Epithelial cell of proximal tubule (primary cell): ENCODE data around the gene MAML3. TPM values are rescaled to one million over a fixed set of nuclear protein-coding genes. Genes with fewer than 3 reads are reported as not detected.
"Not testable (repeated sequence)": the region's sequence is repeated elsewhere in the genome, so short reads cannot be mapped to it uniquely, and the experiment has no call there.

Experiments used
- DNase-seq: peaks from one replicate; pipeline ENCODE4 v3.0.0-alpha.2; 2011; ENCODE audit warnings: low read depth
- H3K4me3 ChIP-seq: 2 replicates; pipeline ENCODE4 v1.5.1; 2011; ENCODE audit warnings: low read depth, mild to moderate bottlenecking, low read length
- CTCF ChIP-seq: conservative IDR thresholded peaks from 2 replicates; pipeline ENCODE4 v1.5.1; 2012; ENCODE audit warnings: low read depth, mild to moderate bottlenecking, low read length
- total RNA-seq: library from RNA; depleted of rRNA; stranded (reverse); fragments of >200 nt; gene quantifications from 2 replicates; pipeline ENCODE4 v1.2.3, GENCODE V29; 2015

The MAML3 gene
- total RNA-seq, 1 donor from 2014 or later = 1.2 TPM

DNA sequence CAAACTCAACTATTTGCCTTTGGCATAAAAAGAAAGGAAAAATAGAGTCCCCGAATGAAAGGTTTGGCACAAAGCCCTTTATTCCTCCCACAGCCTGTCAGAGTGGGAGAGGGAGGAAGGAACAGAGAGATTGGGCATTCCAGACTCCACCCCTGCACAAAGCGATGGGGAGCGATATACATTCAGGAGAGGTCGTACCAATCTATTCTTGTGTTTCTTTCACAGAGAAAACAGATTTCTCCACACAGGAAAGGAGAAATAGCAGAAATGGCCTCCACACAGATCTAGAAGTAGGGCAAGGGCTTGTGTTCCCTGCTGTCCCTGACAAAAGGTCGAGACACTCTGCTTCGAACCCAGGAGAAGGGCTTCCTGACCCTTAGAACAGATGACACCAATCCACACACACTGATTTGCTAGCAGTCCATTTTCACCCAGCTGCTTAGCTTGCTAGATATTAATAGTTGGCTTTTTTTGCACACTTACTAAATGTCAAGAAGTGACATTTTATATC, 197.4 kb downstream of the MAML3 start:
- no peak overlapping the region for H3K4me3 ChIP-seq
- no peak for DNase-seq
- TF ChIP-seq CTCF = no peak

DNA sequence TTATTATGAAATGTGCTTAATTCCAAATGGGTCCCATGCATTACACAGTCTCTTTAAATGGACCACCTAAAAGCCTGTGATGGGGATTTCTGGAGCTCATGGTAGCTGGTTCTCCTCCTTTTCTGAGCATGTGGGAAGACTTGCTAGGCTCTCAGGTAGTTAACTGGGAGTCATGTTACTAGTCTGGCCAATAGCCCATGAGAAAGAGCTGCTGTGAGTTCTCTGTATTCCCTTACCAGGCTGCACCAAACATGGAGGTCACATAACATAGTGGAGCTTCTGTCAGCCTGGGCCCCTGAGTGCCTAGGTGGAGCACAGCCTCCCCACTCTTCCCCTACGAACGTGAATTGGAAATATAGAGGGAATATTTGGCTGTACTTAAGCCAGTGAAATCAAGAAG, 198.4 kb downstream of the MAML3 start:
- TF ChIP-seq CTCF = no peak
- no peak overlapping the region for H3K4me3 ChIP-seq

DNA sequence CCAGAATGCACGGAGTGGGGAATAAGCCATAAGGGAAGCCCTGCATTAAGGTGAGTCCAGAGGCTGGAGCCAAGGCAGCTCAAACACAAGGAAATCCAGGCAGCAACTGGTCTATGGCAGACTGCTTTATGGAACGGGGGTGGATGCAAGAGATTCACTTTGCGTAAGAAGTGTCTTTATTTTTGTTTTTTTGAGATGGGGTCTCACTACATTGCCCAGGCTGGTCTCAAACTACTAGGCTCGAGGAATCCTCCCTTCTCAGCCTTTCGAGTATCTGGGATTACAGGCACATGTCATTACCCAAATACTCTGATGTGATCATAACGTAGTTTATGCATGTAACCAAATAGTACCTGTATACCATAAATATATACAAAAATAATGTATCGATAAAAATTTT, 199.5 kb downstream of the MAML3 start:
- H3K4me3 ChIP-seq = no peak overlapping the region
- no peak for TF ChIP-seq CTCF

More for the DNA sequence above, 198.4 kb downstream of the MAML3 start:
- DNase-seq = no peak

GRCh38 chr4:139951021-139951420, 203.0 kb downstream of the MAML3 start:
- DNase-seq = no peak

More for the DNA sequence above, 199.5 kb downstream of the MAML3 start:
- no peak for DNase-seq

GRCh38 chr4:139950568-139950967, 203.4 kb downstream of the MAML3 start:
- no peak overlapping the region for H3K4me3 ChIP-seq
- DNase-seq = no peak
- no peak for TF ChIP-seq CTCF

More at GRCh38 chr4:139951021-139951420, 203.0 kb downstream of the MAML3 start:
- no peak for TF ChIP-seq CTCF
- H3K4me3 ChIP-seq = no peak overlapping the region

- H3K4me3 ChIP-seq, DNase-seq: not testable (repeated sequence)
Measured at GRCh38 chr4:139944916-139945315, 209.1 kb downstream of the MAML3 start.

- DNase-seq = no peak
- no peak overlapping the region for H3K4me3 ChIP-seq
- TF ChIP-seq CTCF = no peak
Measured at GRCh38 chr4:139943277-139943676, 210.7 kb downstream of the MAML3 start.

GRCh38 chr4:139942241-139942640, 211.7 kb downstream of the MAML3 start:
- no peak for TF ChIP-seq CTCF
- no peak overlapping the region for H3K4me3 ChIP-seq
- DNase-seq = no peak
